ENCODE measurements around the gene CACNA1G.

GRCh38 chr17:50550661-50551432 is 9.7 kb upstream of the CACNA1G start:
- TF ChIP-seq CTCF (conservative IDR thresholded peaks at IDR 0.05; ENCODE audit: low read depth, low read length): peak; percentile 91
- no peak for TF ChIP-seq EZH2 (IDR thresholded peaks at IDR 0.05; ENCODE audit: low read length, unreplicated experiment)
- TF ChIP-seq EZH2phosphoT487 (IDR thresholded peaks at IDR 0.05; ENCODE audit: borderline replicate concordance, low read length): no peak

All from PC-3 (cell line).